ENCODE results near the gene ANKLE2.
"Not testable (repeated sequence)": the region's sequence is repeated elsewhere in the genome, so short reads cannot be mapped to it uniquely, and the experiment has no call there.

- TF ChIP-seq, protein P1, sequence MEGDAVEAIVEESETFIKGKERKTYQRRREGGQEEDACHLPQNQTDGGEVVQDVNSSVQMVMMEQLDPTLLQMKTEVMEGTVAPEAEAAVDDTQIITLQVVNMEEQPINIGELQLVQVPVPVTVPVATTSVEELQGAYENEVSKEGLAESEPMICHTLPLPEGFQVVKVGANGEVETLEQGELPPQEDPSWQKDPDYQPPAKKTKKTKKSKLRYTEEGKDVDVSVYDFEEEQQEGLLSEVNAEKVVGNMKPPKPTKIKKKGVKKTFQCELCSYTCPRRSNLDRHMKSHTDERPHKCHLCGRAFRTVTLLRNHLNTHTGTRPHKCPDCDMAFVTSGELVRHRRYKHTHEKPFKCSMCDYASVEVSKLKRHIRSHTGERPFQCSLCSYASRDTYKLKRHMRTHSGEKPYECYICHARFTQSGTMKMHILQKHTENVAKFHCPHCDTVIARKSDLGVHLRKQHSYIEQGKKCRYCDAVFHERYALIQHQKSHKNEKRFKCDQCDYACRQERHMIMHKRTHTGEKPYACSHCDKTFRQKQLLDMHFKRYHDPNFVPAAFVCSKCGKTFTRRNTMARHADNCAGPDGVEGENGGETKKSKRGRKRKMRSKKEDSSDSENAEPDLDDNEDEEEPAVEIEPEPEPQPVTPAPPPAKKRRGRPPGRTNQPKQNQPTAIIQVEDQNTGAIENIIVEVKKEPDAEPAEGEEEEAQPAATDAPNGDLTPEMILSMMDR (IDR thresholded peaks at IDR 0.05; ENCODE audit: low read depth, low read length): not testable (repeated sequence)
- not testable (repeated sequence) for TF ChIP-seq EZH2phosphoT487 (IDR thresholded peaks at IDR 0.05; ENCODE audit: low read depth)
Measured at GRCh38 chr12:132758825-132759224, 2.8 kb downstream of the ANKLE2 start.

Measured in OCI-LY3 (cell line).